Testis (tissue), 3 donors: ENCODE data around the gene NAGLU. TPM values are rescaled to one million over a fixed set of nuclear protein-coding genes. Genes with fewer than 3 reads are reported as not detected.

ENCODE experiments used
- DNase-seq: peaks from one replicate; pipeline ENCODE4 v3.0.0-alpha.2; 2019
- H3K27ac ChIP-seq, 2 donors: fragments of 200-600 bp; sonication (generic); one replicate each; pipeline ENCODE4 v1.5.1; 2019
- H3K27me3 ChIP-seq: fragments of 200-600 bp; sonication (generic); one replicate; pipeline ENCODE4 v1.5.1; 2019
- H3K36me3 ChIP-seq: fragments of 200-600 bp; sonication (generic); one replicate; pipeline ENCODE4 v1.5.1; 2017; ENCODE audit warnings: low read depth; ENCODE audit errors: missing control alignments
- H3K4me1 ChIP-seq: fragments of 200-600 bp; sonication (generic); one replicate; pipeline ENCODE4 v1.5.1; 2019
- H3K4me3 ChIP-seq, 2 donors: fragments of 200-600 bp; sonication (generic); one replicate each; pipeline ENCODE4 v1.5.1; 2017 to 2019
- H3K9me3 ChIP-seq: fragments of 200-600 bp; sonication (generic); one replicate; pipeline ENCODE4 v1.5.1; 2017
- CTCF ChIP-seq, 3 experiments: fragments of 450-650 bp in 2 of 3; fragments of 200-600 bp in 1 of 3; sonication (generic) in 1 of 3; IDR thresholded peaks; one replicate each; pipeline ENCODE4 v1.5.1; 2016 to 2019; ENCODE audit warnings: antibody characterized with exemption in 3 of 3, mild to moderate bottlenecking in 2 of 3, moderate library complexity in 1 of 3
- POLR2A ChIP-seq: fragments of 450-650 bp; IDR thresholded peaks from one replicate; pipeline ENCODE4 v1.6.1; 2017; ENCODE audit warnings: antibody characterized with exemption, mild to moderate bottlenecking, moderate library complexity
- WGBS, 2 donors: methylation state at CpG; one replicate each; pipeline ENCODE4 v1.1.5; 2018; 5-methylcytosine and 5-hydroxymethylcytosine counted together
- intact Hi-C: fragments of 100-400 bp; cut with DNase I; formaldehyde crosslinking; loops from one replicate; pipeline ENCODE4 v1.15.1; 2023; ENCODE audit warnings: low total_unique reads
- polyA plus RNA-seq: library from polyadenylated mRNA; stranded (reverse); fragments of 350-450 nt; fragmentation: Illumina TruSeq; extraction: RNeasy Lipid Tissue Mini Kit (QIAGEN cat#74804); gene quantifications from one replicate; pipeline ENCODE4 v1.2.3, GENCODE V29; 2014; ENCODE audit warnings: low read depth, low replicate concordance; ENCODE audit not compliant: insufficient read depth
- total RNA-seq, 2 donors: library from RNA; depleted of rRNA; stranded (reverse); fragments of >200 nt; gene quantifications; one replicate each; pipeline ENCODE4 v1.2.3, GENCODE V29; 2016

NAGLU gene
- total and polyA plus RNA-seq, 3 donors from 2014 or later, result 18.9 to 40.6 (median 37.6) TPM

GRCh38 chr17:42571435-42572225 lies 35.6 kb downstream of the NAGLU start:
- Histone ChIP-seq H3K27me3 (no peaks in the 10 kb centered on the region), H3K4me1 (peaks cover 11% of the 10 kb centered on the region), H3K9me3 (no peaks in the 10 kb centered on the region), H3K27ac (no peak overlapping the region), H3K36me3 (no peaks in the 10 kb centered on the region), H3K4me3 (no peak overlapping the region)
- DNase-seq, result no peak
- TF ChIP-seq POLR2A (no peak), CTCF (IDR thresholded peaks at IDR 0.05) (no peak)
- WGBS, 2 donors, result 77% methylated on average over 12 of the region's 12 CpGs
- intact Hi-C loops, result loop anchor here (10.0 kb wide), 1 partner anchor 103 kb away; the partner anchor contains the start of gene PLEKHH3

GRCh38 chr17:42573095-42573494 lies 37.1 kb downstream of the NAGLU start:
- Histone ChIP-seq H3K36me3 (no peaks in the 10 kb centered on the region), H3K4me3 (no peak overlapping the region), H3K27ac (no peak overlapping the region), H3K9me3 (no peaks in the 10 kb centered on the region), H3K4me1 (peaks cover 8% of the 10 kb centered on the region), H3K27me3 (no peaks in the 10 kb centered on the region)
- 81 to 86% methylated on average over 4 of the region's 4 CpGs for WGBS, 2 donors
- TF ChIP-seq POLR2A (no peak), CTCF (IDR thresholded peaks at IDR 0.05) (no peak)
- no peak for DNase-seq
- intact Hi-C loops, result loop anchor here (10.0 kb wide), 1 partner anchor 102 kb away; the partner anchor contains the start of gene PLEKHH3

GRCh38 chr17:42574463-42574862 lies 38.4 kb downstream of the NAGLU start:
- H3K36me3 ChIP-seq, result no peaks in the 10 kb centered on the region
- intact Hi-C loops, result loop anchor here (10.0 kb wide), 1 partner anchor 100 kb away; the partner anchor contains the start of gene PLEKHH3
- no peak for TF ChIP-seq POLR2A
- TF ChIP-seq CTCF (IDR thresholded peaks at IDR 0.05), result no peak

GRCh38 chr17:42577140-42577531 lies 41.1 kb downstream of the NAGLU start:
- Histone ChIP-seq H3K36me3 (no peaks in the 10 kb centered on the region), H3K4me3 (peak overlapping the region; percentile 60 to 66), H3K4me1 (peaks cover 12% of the 10 kb centered on the region), H3K27me3 (no peaks in the 10 kb centered on the region), H3K27ac (peak overlapping the region; percentile 40 to 87), H3K9me3 (no peaks in the 10 kb centered on the region)
- no peak for DNase-seq
- TF ChIP-seq CTCF (IDR thresholded peaks at IDR 0.05), result no peak
- TF ChIP-seq POLR2A, result no peak
- 5 to 6% methylated on average over 10 to 18 of the region's 18 CpGs for WGBS, 2 donors
- intact Hi-C loops, result loop anchor here (10.0 kb wide), 1 partner anchor 98 kb away; the partner anchor contains the start of gene PLEKHH3

More at GRCh38 chr17:42574463-42574862, 38.4 kb downstream of the NAGLU start:
- no peak overlapping the region for H3K27ac ChIP-seq
- no peak for DNase-seq
- H3K4me3 ChIP-seq, result no peak overlapping the region
- no peaks in the 10 kb centered on the region for H3K9me3 ChIP-seq
- 82 to 85% methylated on average over 3 of the region's 3 CpGs for WGBS, 2 donors
- peaks cover 12% of the 10 kb centered on the region for H3K4me1 ChIP-seq
- no peaks in the 10 kb centered on the region for H3K27me3 ChIP-seq
